GM12878 (cell line): Measurements from ENCODE around the gene ACRBP. TPM values are rescaled to one million over a fixed set of nuclear protein-coding genes. Genes with fewer than 3 reads are reported as not detected.

Experiments used
- CHD2 ChIP-seq: IDR thresholded peaks from 2 replicates; pipeline ENCODE4 v1.6.1; 2011; ENCODE audit warnings: low read depth, low read length, improper control_type of control experiment, borderline replicate concordance
- CUX1 ChIP-seq: IDR thresholded peaks from 2 replicates; pipeline ENCODE4 v1.6.1; 2012; ENCODE audit warnings: improper control_type of control experiment, low read depth, low read length; ENCODE audit not compliant: insufficient replicate concordance
- GATAD2B ChIP-seq: fragments of 450-650 bp; conservative IDR thresholded peaks from 2 replicates; pipeline ENCODE4 v1.6.1; 2017; ENCODE audit warnings: low read depth, mild to moderate bottlenecking, moderate library complexity
- JUNB ChIP-seq: IDR thresholded peaks from 2 replicates; pipeline ENCODE4 v1.6.1; 2016; ENCODE audit warnings: antibody characterized with exemption, mild to moderate bottlenecking
- MEF2A ChIP-seq: IDR thresholded peaks from 2 replicates; pipeline ENCODE4 v1.6.1; 2011; ENCODE audit warnings: low read depth, mild to moderate bottlenecking, low read length, moderate library complexity; ENCODE audit not compliant: insufficient read depth
- NFIC ChIP-seq: IDR thresholded peaks from 2 replicates; pipeline ENCODE4 v1.6.1; 2012; ENCODE audit warnings: low read depth, mild to moderate bottlenecking, inconsistent platforms, low read length, moderate library complexity
- PAX8 ChIP-seq: fragments of 450-650 bp; IDR thresholded peaks from 2 replicates; pipeline ENCODE4 v1.6.1; 2017; ENCODE audit warnings: mild to moderate bottlenecking, moderate library complexity
- SKIL ChIP-seq: fragments of 450-650 bp; IDR thresholded peaks from 2 replicates; pipeline ENCODE4 v1.6.1; 2017; ENCODE audit warnings: mild to moderate bottlenecking, low read depth, inconsistent platforms; ENCODE audit not compliant: poor library complexity, severe bottlenecking
- USF2 ChIP-seq: IDR thresholded peaks from 2 replicates; pipeline ENCODE4 v1.6.1; 2011; ENCODE audit warnings: low read depth, low read length, improper control_type of control experiment, borderline replicate concordance
- polyA plus RNA-seq, 11 experiments: library from polyadenylated mRNA; depleted of rRNA in 4 of 11; unstranded in 6 of 11; stranded (reverse) in 5 of 11; fragments of >200 nt; fragmentation: Nextera tagmentation in 4 of 11; fragmentation: Illumina TruSeq in 1 of 11; extraction: Ambion mirVana in 4 of 11; extraction: Trizol in 1 of 11; gene quantifications; 1 replicate in 1 of 11; 2 replicates in 10 of 11; pipeline versions ENCODE4 v1.2.1 to v1.2.3, GENCODE V29; 2011 to 2016; ENCODE audit warnings: inconsistent platforms in 2 of 11, missing spikeins in 2 of 11, low read depth in 1 of 11
- total RNA-seq, 4 experiments: library from RNA; depleted of rRNA in 3 of 4; stranded (reverse); fragments of >200 nt in 3 of 4; fragmentation: Illumina TruSeq in 1 of 4; extraction: Trizol in 1 of 4; gene quantifications; 2 replicates each; pipeline versions ENCODE4 v1.2.1 to v1.2.3, GENCODE V29; 2013 to 2021
- TF ChIP-seq, protein P1 (sequence below): fragments of 150-350 bp; IDR thresholded peaks from 2 replicates; pipeline ENCODE4 v1.6.1; 2016; ENCODE audit warnings: low read depth, low read length
- TF ChIP-seq, protein P2 (sequence below): fragments of 450-650 bp; IDR thresholded peaks from 2 replicates; pipeline ENCODE4 v1.6.1; 2018; ENCODE audit warnings: mild to moderate bottlenecking, low read depth, moderate library complexity; ENCODE audit not compliant: partially characterized antibody

The ACRBP gene
- total and polyA plus RNA-seq, 10 of the 15 experiments (the other 5 are each of a cell fraction or from before 2014, with no cell fraction given): 0.54 to 1.4 (median 0.87) TPM

DNA sequence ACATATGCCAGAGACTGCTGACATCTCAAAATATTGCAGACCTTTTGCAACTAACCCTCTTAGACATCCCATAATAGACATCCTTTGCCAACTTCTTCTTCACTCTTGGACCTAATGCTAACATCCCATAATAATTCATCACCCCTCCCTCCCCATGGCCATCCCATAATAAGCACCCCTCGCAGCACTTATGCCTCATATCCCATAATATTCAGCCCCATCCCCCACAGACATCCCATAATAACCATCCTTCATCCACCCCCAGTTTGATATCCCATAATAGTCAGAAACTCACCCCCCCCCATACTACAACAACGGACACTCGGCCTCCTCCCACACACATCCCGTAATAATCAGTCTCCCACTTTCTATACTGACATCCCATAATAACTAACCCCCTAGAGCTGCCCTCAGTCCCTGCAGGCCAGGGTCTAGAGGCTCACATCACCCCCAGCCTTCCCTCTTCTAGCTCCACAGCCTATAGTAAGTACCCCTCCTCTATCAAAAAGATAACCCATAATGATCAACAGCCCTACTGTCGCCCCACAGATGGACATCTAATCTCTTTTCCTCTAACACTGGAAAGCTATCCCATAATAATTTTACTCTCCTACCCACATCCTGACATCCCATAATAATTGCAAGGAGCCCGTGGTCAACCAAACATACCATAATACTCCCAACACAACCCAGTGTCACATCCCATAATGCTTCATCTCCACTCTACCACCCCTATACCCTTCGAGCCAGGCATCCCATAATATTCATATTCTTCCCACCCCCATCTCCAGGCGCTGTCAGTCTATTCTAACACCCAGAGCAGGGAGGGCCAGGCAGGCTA lies 39.3 kb downstream of the ACRBP start (continued):
- no peak for TF ChIP-seq CUX1
- TF ChIP-seq MEF2A: no peak
- no peak for TF ChIP-seq PAX8
- TF ChIP-seq CHD2: peak; percentile 31; the same call in 1 of the 2 replicates
- TF ChIP-seq, protein P1, sequence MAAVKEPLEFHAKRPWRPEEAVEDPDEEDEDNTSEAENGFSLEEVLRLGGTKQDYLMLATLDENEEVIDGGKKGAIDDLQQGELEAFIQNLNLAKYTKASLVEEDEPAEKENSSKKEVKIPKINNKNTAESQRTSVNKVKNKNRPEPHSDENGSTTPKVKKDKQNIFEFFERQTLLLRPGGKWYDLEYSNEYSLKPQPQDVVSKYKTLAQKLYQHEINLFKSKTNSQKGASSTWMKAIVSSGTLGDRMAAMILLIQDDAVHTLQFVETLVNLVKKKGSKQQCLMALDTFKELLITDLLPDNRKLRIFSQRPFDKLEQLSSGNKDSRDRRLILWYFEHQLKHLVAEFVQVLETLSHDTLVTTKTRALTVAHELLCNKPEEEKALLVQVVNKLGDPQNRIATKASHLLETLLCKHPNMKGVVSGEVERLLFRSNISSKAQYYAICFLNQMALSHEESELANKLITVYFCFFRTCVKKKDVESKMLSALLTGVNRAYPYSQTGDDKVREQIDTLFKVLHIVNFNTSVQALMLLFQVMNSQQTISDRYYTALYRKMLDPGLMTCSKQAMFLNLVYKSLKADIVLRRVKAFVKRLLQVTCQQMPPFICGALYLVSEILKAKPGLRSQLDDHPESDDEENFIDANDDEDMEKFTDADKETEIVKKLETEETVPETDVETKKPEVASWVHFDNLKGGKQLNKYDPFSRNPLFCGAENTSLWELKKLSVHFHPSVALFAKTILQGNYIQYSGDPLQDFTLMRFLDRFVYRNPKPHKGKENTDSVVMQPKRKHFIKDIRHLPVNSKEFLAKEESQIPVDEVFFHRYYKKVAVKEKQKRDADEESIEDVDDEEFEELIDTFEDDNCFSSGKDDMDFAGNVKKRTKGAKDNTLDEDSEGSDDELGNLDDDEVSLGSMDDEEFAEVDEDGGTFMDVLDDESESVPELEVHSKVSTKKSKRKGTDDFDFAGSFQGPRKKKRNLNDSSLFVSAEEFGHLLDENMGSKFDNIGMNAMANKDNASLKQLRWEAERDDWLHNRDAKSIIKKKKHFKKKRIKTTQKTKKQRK: no peak
- no peak for TF ChIP-seq JUNB
- 0 out of 2 replicates have a peak, but pooled peaks have one; percentile 20 for TF ChIP-seq GATAD2B
- TF ChIP-seq USF2: no peak
- TF ChIP-seq SKIL: no peak
- TF ChIP-seq NFIC: peak; percentile 52; the same call in 1 of the 2 replicates
- TF ChIP-seq, protein P2, sequence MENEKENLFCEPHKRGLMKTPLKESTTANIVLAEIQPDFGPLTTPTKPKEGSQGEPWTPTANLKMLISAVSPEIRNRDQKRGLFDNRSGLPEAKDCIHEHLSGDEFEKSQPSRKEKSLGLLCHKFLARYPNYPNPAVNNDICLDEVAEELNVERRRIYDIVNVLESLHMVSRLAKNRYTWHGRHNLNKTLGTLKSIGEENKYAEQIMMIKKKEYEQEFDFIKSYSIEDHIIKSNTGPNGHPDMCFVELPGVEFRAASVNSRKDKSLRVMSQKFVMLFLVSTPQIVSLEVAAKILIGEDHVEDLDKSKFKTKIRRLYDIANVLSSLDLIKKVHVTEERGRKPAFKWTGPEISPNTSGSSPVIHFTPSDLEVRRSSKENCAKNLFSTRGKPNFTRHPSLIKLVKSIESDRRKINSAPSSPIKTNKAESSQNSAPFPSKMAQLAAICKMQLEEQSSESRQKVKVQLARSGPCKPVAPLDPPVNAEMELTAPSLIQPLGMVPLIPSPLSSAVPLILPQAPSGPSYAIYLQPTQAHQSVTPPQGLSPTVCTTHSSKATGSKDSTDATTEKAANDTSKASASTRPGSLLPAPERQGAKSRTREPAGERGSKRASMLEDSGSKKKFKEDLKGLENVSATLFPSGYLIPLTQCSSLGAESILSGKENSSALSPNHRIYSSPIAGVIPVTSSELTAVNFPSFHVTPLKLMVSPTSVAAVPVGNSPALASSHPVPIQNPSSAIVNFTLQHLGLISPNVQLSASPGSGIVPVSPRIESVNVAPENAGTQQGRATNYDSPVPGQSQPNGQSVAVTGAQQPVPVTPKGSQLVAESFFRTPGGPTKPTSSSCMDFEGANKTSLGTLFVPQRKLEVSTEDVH: no peak
